ENCODE measurements around the gene RPS24.

RPS24 gene

DNA sequence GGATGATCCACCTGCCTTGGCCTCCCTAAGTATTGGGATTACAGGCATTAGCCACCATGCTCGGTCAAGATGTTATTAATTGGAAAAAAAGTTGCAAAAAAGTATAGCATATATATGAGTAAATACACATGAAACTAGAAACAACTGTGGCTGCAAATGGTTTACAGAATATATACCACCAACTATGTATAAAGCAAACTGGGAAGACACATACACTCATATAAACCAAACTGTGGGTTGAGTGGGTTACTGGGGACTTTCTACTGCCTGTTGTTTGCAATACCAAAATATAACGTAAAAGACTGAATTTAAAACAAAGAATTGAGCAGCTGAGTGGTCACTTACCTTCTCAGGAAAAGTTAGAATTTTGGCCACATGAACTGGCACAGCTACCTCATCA is 12.5 kb upstream of the RPS24 start:
- CTCF ChIA-PET = no interaction called here
- no peak for TF ChIP-seq HDGF (IDR thresholded peaks at IDR 0.05; ENCODE audit: borderline replicate concordance)
- DNase-seq (ENCODE audit: extremely low spot score) = no peak
- POLR2A ChIA-PET = interaction anchor here (1.1 kb wide), 1 partner anchor 11 kb away, joined by 4 read pairs; no protein-coding TSS in a partner anchor

DNA sequence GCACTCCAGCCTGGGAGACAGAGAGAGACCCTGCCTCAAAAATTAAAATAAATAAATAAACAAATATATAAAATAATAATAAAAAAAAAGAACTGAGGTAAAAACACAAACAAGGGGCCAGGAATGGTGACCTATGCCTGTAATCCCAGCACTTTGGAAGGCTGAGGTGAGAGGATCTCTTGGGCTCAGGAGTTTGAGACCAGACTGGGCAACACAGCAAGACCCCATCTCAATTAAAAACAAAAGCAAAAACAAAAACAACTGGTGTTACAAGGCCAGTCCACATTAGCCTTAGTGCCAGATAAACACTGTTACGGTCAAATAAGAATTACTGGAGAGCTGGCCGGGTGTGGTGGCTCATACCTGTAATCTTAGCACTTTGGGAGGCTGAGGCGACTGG is 9.9 kb upstream of the RPS24 start:
- CTCF ChIA-PET = interaction anchor here (0.6 kb wide), 1 partner anchor 32 kb away, joined by 4 read pairs; no protein-coding TSS in a partner anchor
- DNase-seq (ENCODE audit: extremely low spot score) = no peak
- POLR2A ChIA-PET = no interaction called here
- TF ChIP-seq L3MBTL2 (conservative IDR thresholded peaks at IDR 0.05) (no peak), FOXM1 (IDR thresholded peaks at IDR 0.05; ENCODE audit: borderline replicate concordance) (no peak), FOXA1 (IDR thresholded peaks at IDR 0.05) (no peak), TARDBP (IDR thresholded peaks at IDR 0.05) (no peak), ZNF384 (IDR thresholded peaks at IDR 0.05) (no peak), BHLHE40 (IDR thresholded peaks at IDR 0.05; ENCODE audit: borderline replicate concordance) (no peak), LEF1 (IDR thresholded peaks at IDR 0.05; ENCODE audit: borderline replicate concordance) (no peak), FOXK2 (IDR thresholded peaks at IDR 0.05) (no peak), SP1 (IDR thresholded peaks at IDR 0.05) (no peak), SUZ12 (IDR thresholded peaks at IDR 0.05) (no peak), ARNT (IDR thresholded peaks at IDR 0.05) (no peak), NFRKB (IDR thresholded peaks at IDR 0.05) (no peak), CTBP1 (IDR thresholded peaks at IDR 0.05; ENCODE audit: borderline replicate concordance) (no peak)
- TF ChIP-seq, protein P1, sequence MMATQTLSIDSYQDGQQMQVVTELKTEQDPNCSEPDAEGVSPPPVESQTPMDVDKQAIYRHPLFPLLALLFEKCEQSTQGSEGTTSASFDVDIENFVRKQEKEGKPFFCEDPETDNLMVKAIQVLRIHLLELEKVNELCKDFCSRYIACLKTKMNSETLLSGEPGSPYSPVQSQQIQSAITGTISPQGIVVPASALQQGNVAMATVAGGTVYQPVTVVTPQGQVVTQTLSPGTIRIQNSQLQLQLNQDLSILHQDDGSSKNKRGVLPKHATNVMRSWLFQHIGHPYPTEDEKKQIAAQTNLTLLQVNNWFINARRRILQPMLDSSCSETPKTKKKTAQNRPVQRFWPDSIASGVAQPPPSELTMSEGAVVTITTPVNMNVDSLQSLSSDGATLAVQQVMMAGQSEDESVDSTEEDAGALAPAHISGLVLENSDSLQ (IDR thresholded peaks at IDR 0.05) = no peak

DNA sequence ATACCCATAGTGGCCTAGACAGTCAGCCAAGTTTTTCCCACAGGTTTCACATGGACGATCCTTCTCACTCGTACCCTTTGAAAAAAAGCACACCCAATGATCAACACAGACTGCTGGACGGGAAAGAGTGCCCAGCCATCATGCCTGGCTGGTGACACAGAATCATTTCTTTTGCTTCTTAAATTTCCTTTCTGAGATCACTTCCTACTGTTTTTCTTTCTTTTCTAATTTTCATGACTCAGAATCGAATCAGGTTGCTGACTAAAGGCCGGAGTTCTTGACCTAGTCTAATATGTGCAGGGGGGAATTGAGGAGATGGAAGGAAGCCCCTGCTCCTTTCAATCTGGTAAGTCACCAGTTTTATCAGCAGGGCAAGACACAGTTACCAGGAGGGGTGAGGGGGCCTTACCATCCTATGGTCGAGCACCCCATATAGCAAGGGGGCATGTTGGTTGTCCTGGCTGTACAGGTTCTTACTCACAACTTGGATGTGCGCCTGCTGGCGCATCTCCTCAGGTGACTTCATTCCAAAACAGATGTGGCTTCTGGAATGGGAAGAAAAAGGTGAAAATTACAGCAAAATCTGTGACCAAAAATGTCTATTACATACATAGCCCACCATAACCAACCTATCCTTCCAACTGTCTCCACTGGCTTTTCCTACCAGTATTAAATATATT is 7.8 kb upstream of the RPS24 start:
- no peak for DNase-seq (ENCODE audit: extremely low spot score)
- ChIA-PET CTCF (no interaction called here), POLR2A (no interaction called here)
- no peak for TF ChIP-seq L3MBTL2 (conservative IDR thresholded peaks at IDR 0.05)
- no peak for TF ChIP-seq FOXA1 (IDR thresholded peaks at IDR 0.05)
- no peak for TF ChIP-seq ZNF384 (IDR thresholded peaks at IDR 0.05)
- TF ChIP-seq SUZ12 (IDR thresholded peaks at IDR 0.05) = no peak
- no peak for TF ChIP-seq BHLHE40 (IDR thresholded peaks at IDR 0.05; ENCODE audit: borderline replicate concordance)
- TF ChIP-seq FOXK2 (IDR thresholded peaks at IDR 0.05) = no peak
- no peak for TF ChIP-seq CTBP1 (IDR thresholded peaks at IDR 0.05; ENCODE audit: borderline replicate concordance)
- TF ChIP-seq ELF4 (IDR thresholded peaks at IDR 0.05) = no peak

DNA sequence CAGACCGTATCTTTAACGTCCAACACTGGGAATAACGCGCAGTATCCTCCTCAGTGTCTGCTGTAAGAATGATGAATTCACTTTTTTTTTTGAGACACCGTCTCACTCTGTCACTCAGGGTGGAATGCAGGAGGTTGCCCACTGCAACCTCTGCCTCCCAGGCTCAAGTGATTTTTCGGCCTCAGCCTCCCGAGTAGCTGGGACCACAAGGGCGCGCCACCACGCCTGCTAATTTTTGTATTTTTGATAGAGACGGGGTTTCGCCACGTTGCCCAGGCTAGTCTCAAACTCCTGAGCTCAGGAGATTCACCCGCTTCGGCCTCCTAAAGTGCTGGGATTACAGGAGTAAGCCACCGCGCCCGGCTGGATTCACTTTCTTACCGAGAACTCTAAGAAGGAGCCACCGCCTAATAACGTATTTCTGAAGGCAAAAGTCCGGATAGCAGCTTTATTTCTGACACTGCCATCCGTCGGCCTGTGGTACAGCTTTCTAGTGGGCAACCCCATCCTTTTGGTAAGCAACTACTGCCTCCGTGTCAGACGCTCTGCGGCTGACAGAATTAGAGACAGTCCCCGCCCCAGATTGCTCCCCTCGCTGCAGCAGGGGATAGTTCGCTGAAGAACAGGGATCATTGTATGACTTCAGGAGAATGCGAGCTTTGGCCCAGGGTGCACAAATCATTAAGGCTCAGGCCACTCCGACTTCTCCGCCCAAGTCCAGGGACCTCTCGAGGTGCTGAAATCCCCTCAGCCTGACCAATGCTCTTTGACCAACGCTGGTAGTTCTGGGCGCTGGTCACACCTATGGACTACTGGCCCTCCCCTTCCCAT is 5.0 kb upstream of the RPS24 start:
- POLR2A ChIA-PET = interaction anchor here (1.0 kb wide), 1 partner anchor 12 kb away, joined by 3 read pairs; no protein-coding TSS in a partner anchor
- CTCF ChIA-PET = interaction anchor here (0.6 to 1.1 kb wide), 2 partner anchors 9 to 10 kb away, joined by 3 to 4 read pairs; no protein-coding TSS in a partner anchor
- DNase-seq (ENCODE audit: extremely low spot score) = no peak
- TF ChIP-seq ELF4 (IDR thresholded peaks at IDR 0.05) = no peak
- no peak for TF ChIP-seq NFRKB (IDR thresholded peaks at IDR 0.05)
- TF ChIP-seq ARNT (IDR thresholded peaks at IDR 0.05) = no peak
- TF ChIP-seq BHLHE40 (IDR thresholded peaks at IDR 0.05; ENCODE audit: borderline replicate concordance) = no peak
- no peak for TF ChIP-seq FOXM1 (IDR thresholded peaks at IDR 0.05; ENCODE audit: borderline replicate concordance)
- no peak for TF ChIP-seq FOXA1 (IDR thresholded peaks at IDR 0.05)
- no peak for TF ChIP-seq L3MBTL2 (conservative IDR thresholded peaks at IDR 0.05)
- TF ChIP-seq LEF1 (IDR thresholded peaks at IDR 0.05; ENCODE audit: borderline replicate concordance) = no peak
- TF ChIP-seq CTBP1 (IDR thresholded peaks at IDR 0.05; ENCODE audit: borderline replicate concordance) = no peak
- no peak for TF ChIP-seq ZNF384 (IDR thresholded peaks at IDR 0.05)
- TF ChIP-seq, protein P1 (IDR thresholded peaks at IDR 0.05) = no peak
- no peak for TF ChIP-seq TARDBP (IDR thresholded peaks at IDR 0.05)
- TF ChIP-seq SUZ12 (IDR thresholded peaks at IDR 0.05) = no peak
- TF ChIP-seq FOXK2 (IDR thresholded peaks at IDR 0.05) = no peak
- no peak for TF ChIP-seq HDGF (IDR thresholded peaks at IDR 0.05; ENCODE audit: borderline replicate concordance)
- no peak for TF ChIP-seq SP1 (IDR thresholded peaks at IDR 0.05)

DNA sequence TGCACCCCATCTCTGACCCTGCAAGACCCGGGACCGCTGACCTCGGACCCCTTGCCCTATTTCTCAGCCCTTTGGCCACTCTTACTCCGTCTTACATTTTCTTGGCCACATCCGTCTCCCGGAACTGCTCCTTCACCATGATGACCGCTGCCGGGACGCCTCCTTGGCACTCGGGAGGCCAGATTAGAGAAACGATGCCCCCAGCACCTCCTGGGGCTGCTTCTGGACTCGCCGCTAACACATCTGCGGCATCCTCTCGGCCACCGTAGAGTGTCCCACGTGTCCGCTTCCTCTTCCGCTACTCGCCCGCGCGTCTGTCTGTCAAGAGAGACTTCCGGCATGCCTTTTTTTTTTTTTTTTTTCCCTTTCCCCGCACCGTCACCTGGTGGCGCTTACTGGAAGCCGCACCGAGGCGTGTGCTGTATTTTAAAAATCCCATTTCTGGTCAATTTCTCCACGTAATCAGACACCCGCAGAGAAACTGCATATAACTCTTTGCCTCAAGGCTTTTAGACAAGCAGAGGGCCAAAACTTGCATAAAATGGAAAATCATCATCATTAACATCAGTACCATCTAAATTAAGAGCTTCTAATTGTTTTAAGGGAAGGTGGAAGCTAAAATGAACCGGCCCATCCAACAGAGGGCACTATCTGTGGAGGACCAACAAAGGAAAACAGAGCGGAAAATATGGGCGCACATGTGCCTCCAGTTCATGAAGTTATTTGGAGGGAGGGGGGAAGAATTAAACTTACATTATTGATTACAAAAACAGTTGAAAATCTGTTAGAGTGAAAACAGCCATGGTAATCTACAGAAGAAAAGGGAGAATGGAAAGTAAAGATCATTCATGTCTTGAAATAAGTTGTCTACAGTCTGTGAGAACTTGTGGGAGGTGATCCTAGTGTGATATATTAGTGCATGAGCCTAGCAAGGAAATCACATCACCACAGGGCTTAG is 4.1 kb upstream of the RPS24 start, which contains the start of gene POLR3A:
TSS of gene POLR3A (minus strand) at position 247 of the 958 bp plus-strand sequence. CDS start at position 139, 108 bp downstream.
- ChIA-PET CTCF (interaction anchor here (0.7 to 1.0 kb wide), 4 partner anchors 738 to 1165 kb away, joined by 3 to 6 read pairs (median 4); no protein-coding TSS in a partner anchor), POLR2A (interaction anchor here (0.6 kb wide), 1 partner anchor 98 kb away, joined by 3 read pairs; no protein-coding TSS in a partner anchor)
- DNase-seq (ENCODE audit: extremely low spot score) = peak; percentile 87
- TF ChIP-seq FOXA1 (IDR thresholded peaks at IDR 0.05) (no peak), NFRKB (IDR thresholded peaks at IDR 0.05) (no peak; the same call in 1 of the 2 replicates), L3MBTL2 (conservative IDR thresholded peaks at IDR 0.05) (peak; percentile 96), SP1 (IDR thresholded peaks at IDR 0.05) (no peak), HDGF (IDR thresholded peaks at IDR 0.05; ENCODE audit: borderline replicate concordance) (no peak), ELF4 (IDR thresholded peaks at IDR 0.05) (peak; percentile 84), LEF1 (IDR thresholded peaks at IDR 0.05; ENCODE audit: borderline replicate concordance) (no peak), TARDBP (IDR thresholded peaks at IDR 0.05) (no peak), FOXK2 (IDR thresholded peaks at IDR 0.05) (peak; percentile 80), FOXM1 (IDR thresholded peaks at IDR 0.05; ENCODE audit: borderline replicate concordance) (no peak), CTBP1 (IDR thresholded peaks at IDR 0.05; ENCODE audit: borderline replicate concordance) (0 out of 2 replicates have a peak, but pooled peaks have one; percentile 16), ZNF384 (IDR thresholded peaks at IDR 0.05) (peak; percentile 100), ARNT (IDR thresholded peaks at IDR 0.05) (no peak), SUZ12 (IDR thresholded peaks at IDR 0.05) (no peak), BHLHE40 (IDR thresholded peaks at IDR 0.05; ENCODE audit: borderline replicate concordance) (no peak)
- TF ChIP-seq, protein P1 (IDR thresholded peaks at IDR 0.05) = peak; percentile 100

Data from HEK293T (cell line).